G401.6 (cell line): ENCODE data around the gene SPRING1.
"Not testable (repeated sequence)": the region's sequence is repeated elsewhere in the genome, so short reads cannot be mapped to it uniquely, and the experiment has no call there.

Source experiments
- FAIRE-seq: peaks from 2 replicates; lab custom pipeline; 2012; peaks lifted over from hg19 to GRCh38; lab: Jason Lieb, UNC

Gene SPRING1

GRCh38 chr12:116737774-116738657, at the start of gene SPRING1, which contains the start of gene RNFT2:
Gene SPRING1 (minus strand): TSS chr12:116738069. CDS start chr12:116737900, 169 bp downstream.
Gene RNFT2 (plus strand): TSS chr12:116738315. CDS start chr12:116740498, 2,183 bp downstream.
- peak; percentile 96 for FAIRE-seq

GRCh38 chr12:116784238-116784612, 46.4 kb upstream of the SPRING1 start:
- no peak for FAIRE-seq

GRCh38 chr12:116783525-116784237, 45.8 kb upstream of the SPRING1 start:
- FAIRE-seq: no peak

- no peak for FAIRE-seq
Measured at GRCh38 chr12:116780942-116781341, 43.1 kb upstream of the SPRING1 start.

GRCh38 chr12:116779597-116779996, 41.7 kb upstream of the SPRING1 start:
- no peak for FAIRE-seq

- no peak for FAIRE-seq
Measured at GRCh38 chr12:116777245-116777644, 39.4 kb upstream of the SPRING1 start.

- no peak for FAIRE-seq
Measured at GRCh38 chr12:116774020-116774419, 36.2 kb upstream of the SPRING1 start.

- FAIRE-seq: no peak
Measured at GRCh38 chr12:116773276-116773731, 35.4 kb upstream of the SPRING1 start.

GRCh38 chr12:116771651-116772050, 33.8 kb upstream of the SPRING1 start:
- FAIRE-seq: no peak

GRCh38 chr12:116766746-116767145, 28.9 kb upstream of the SPRING1 start:
- no peak for FAIRE-seq

- FAIRE-seq: no peak
Measured at GRCh38 chr12:116766285-116766684, 28.4 kb upstream of the SPRING1 start.

GRCh38 chr12:116765271-116765670, 27.4 kb upstream of the SPRING1 start:
- FAIRE-seq: no peak

- FAIRE-seq: no peak
Measured at GRCh38 chr12:116761499-116761898, 23.6 kb upstream of the SPRING1 start.

- FAIRE-seq: no peak
Measured at GRCh38 chr12:116760622-116761020, 22.8 kb upstream of the SPRING1 start.

- FAIRE-seq: no peak
Measured at GRCh38 chr12:116759783-116760621, 22.1 kb upstream of the SPRING1 start.

- FAIRE-seq: not testable (repeated sequence)
Measured at GRCh38 chr12:116754783-116755182, 16.9 kb upstream of the SPRING1 start.

GRCh38 chr12:116754097-116754496, 16.2 kb upstream of the SPRING1 start:
- not testable (repeated sequence) for FAIRE-seq

GRCh38 chr12:116750298-116750697, 12.4 kb upstream of the SPRING1 start:
- FAIRE-seq: no peak

- no peak for FAIRE-seq
Measured at GRCh38 chr12:116749884-116750283, 12.0 kb upstream of the SPRING1 start.

- FAIRE-seq: no peak
Measured at GRCh38 chr12:116745554-116745953, 7.7 kb upstream of the SPRING1 start.

- FAIRE-seq: no peak
Measured at GRCh38 chr12:116744766-116745165, 6.9 kb upstream of the SPRING1 start.

GRCh38 chr12:116742787-116743186, 4.9 kb upstream of the SPRING1 start:
- not testable (repeated sequence) for FAIRE-seq
